Astrocyte (in vitro differentiated cells and primary cell): ENCODE results near the gene PTPN4.

Experiments used
- CTCF ChIP-seq: IDR thresholded peaks from 2 replicates; pipeline ENCODE4 v1.5.1; 2011; ENCODE audit warnings: low read depth, mild to moderate bottlenecking, inconsistent platforms, low read length, moderate library complexity; ENCODE audit not compliant: insufficient read depth
- EZH2 ChIP-seq: IDR thresholded peaks from 2 replicates; pipeline ENCODE4 v1.6.1; 2012; ENCODE audit warnings: mild to moderate bottlenecking, low read length, inconsistent platforms; ENCODE audit not compliant: insufficient read depth

GRCh38 chr2:119792907-119793312 is 33.2 kb downstream of the PTPN4 start:
- TF ChIP-seq CTCF (no peak), EZH2 (no peak)
